Neural progenitor cell (in vitro differentiated cells): ENCODE results near the gene CCSER1. TPM values are rescaled to one million over a fixed set of nuclear protein-coding genes. Genes with fewer than 3 reads are reported as not detected.

ENCODE experiments used
- DNase-seq: peaks from one replicate; pipeline ENCODE4 v3.0.0-alpha.2; 2016; ENCODE audit warnings: low spot score
- H2AFZ ChIP-seq: fragments of 200-600 bp; sonication (generic); replicated peaks from 2 replicates; pipeline ENCODE4 v1.6.1; 2016; ENCODE audit warnings: antibody characterized with exemption
- H3F3A ChIP-seq: fragments of 200-600 bp; sonication (generic); 2 replicates; pipeline ENCODE4 v1.6.1; 2016; ENCODE audit warnings: antibody characterized with exemption, low read depth
- H3K27ac ChIP-seq: fragments of 200-600 bp; sonication (generic); 2 replicates; pipeline ENCODE4 v1.5.1; 2016; ENCODE audit warnings: mild to moderate bottlenecking
- H3K27me3 ChIP-seq: fragments of 200-600 bp; sonication (generic); 2 replicates; pipeline ENCODE4 v1.6.1; 2016; ENCODE audit warnings: mild to moderate bottlenecking, moderate library complexity
- H3K36me3 ChIP-seq: fragments of 200-600 bp; sonication (generic); 2 replicates; pipeline ENCODE4 v1.5.1; 2016
- H3K4me1 ChIP-seq: fragments of 200-600 bp; sonication (generic); 2 replicates; pipeline ENCODE4 v1.6.1; 2016; ENCODE audit warnings: mixed run types
- H3K4me2 ChIP-seq: fragments of 200-600 bp; sonication (generic); 2 replicates; pipeline ENCODE4 v1.6.1; 2016
- H3K4me3 ChIP-seq: fragments of 200-600 bp; sonication (generic); 2 replicates; pipeline ENCODE4 v1.5.1; 2016
- H3K79me2 ChIP-seq: fragments of 200-600 bp; sonication (generic); 2 replicates; pipeline ENCODE4 v1.6.1; 2016; ENCODE audit warnings: low read depth
- H3K9ac ChIP-seq: fragments of 200-600 bp; sonication (generic); 2 replicates; pipeline ENCODE4 v1.6.1; 2016
- H3K9me3 ChIP-seq: fragments of 200-600 bp; sonication (generic); 2 replicates; pipeline ENCODE4 v1.5.1; 2016; ENCODE audit warnings: low read depth
- H4K20me1 ChIP-seq: fragments of 200-600 bp; sonication (generic); 2 replicates; pipeline ENCODE4 v1.6.1; 2016; ENCODE audit warnings: low read depth
- H3K27ac Mint-ChIP-seq: 3 replicates; pipeline ENCODE4 v1.8.0; 2021; ENCODE audit warnings: mixed read lengths
- H3K27me3 Mint-ChIP-seq: 2 replicates; pipeline ENCODE4 v1.8.0; 2022; ENCODE audit warnings: low read depth, mild to moderate bottlenecking, inconsistent platforms, moderate library complexity, mixed read lengths; ENCODE audit not compliant: insufficient read depth
- H3K36me3 Mint-ChIP-seq: 3 replicates; pipeline ENCODE4 v1.8.0; 2021; ENCODE audit warnings: mixed read lengths
- H3K4me1 Mint-ChIP-seq: 3 replicates; pipeline ENCODE4 v1.8.0; 2021; ENCODE audit warnings: mixed read lengths
- H3K4me3 Mint-ChIP-seq: 3 replicates; pipeline ENCODE4 v1.8.0; 2021; ENCODE audit warnings: mild to moderate bottlenecking, moderate library complexity, mixed read lengths
- H3K9me3 Mint-ChIP-seq: 3 replicates; pipeline ENCODE4 v1.8.0; 2020; ENCODE audit warnings: mixed read lengths
- EZH2 ChIP-seq: fragments of 200-600 bp; sonication (generic); IDR thresholded peaks from 2 replicates; pipeline ENCODE4 v1.6.1; 2017; ENCODE audit warnings: antibody characterized with exemption, mild to moderate bottlenecking, moderate library complexity
- EZH2phosphoT487 ChIP-seq: fragments of 200-600 bp; sonication (generic); IDR thresholded peaks from 2 replicates; pipeline ENCODE4 v1.6.1; 2017; ENCODE audit warnings: antibody characterized with exemption
- total RNA-seq: library from RNA; depleted of rRNA; stranded (reverse); fragments of >200 nt; gene quantifications from 2 replicates; pipeline ENCODE4 v1.2.3, GENCODE V29; 2015; ENCODE audit warnings: low replicate concordance
- TF ChIP-seq, protein P1 (sequence below): fragments of 200-600 bp; sonication (generic); IDR thresholded peaks from 2 replicates; pipeline ENCODE4 v1.5.1; 2017; ENCODE audit warnings: antibody characterized with exemption, mild to moderate bottlenecking

The CCSER1 gene
- total RNA-seq, 1 donor from 2014 or later, result 0.77 TPM

DNA sequence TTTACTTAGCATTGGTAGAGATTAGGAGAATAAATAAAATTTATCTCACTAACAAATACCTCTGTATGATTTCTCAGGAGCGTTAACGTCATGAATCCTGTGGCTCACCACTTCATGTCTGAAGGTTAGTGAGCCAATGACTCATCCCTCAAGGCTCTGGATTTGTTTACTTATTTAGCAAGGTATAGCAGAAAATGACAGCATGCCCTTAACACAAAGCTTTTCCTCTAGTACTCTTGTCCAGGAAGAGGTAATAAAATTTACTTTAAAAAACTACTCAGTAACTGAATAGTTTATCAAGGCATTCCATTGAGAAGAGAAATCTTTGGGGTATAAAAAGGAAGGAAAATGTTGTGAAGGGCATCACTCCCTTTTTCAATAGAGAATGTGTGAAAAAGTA is 823.8 kb downstream of the CCSER1 start:
- Histone ChIP-seq H3K27ac (no peak overlapping the region), H4K20me1 (no peaks in the 10 kb centered on the region), H3K36me3 (no peaks in the 10 kb centered on the region), H3K4me3 (no peak overlapping the region), H2AFZ (no peak overlapping the region), H3K79me2 (no peaks in the 10 kb centered on the region), H3K4me2 (no peak overlapping the region), H3K27me3 (no peaks in the 10 kb centered on the region), H3K9me3 (no peaks in the 10 kb centered on the region), H3F3A (no peaks in the 10 kb centered on the region), H3K9ac (no peak overlapping the region), H3K4me1 (no peaks in the 10 kb centered on the region)
- no peak for DNase-seq
- Mint-ChIP-seq H3K36me3 (no peaks in the 10 kb centered on the region), H3K4me1 (no peaks in the 10 kb centered on the region), H3K9me3 (no peaks in the 10 kb centered on the region), H3K27me3 (no peaks in the 10 kb centered on the region), H3K27ac (no peak overlapping the region), H3K4me3 (no peak overlapping the region)
- TF ChIP-seq EZH2phosphoT487 (no peak), EZH2 (no peak)
- TF ChIP-seq, protein P1, sequence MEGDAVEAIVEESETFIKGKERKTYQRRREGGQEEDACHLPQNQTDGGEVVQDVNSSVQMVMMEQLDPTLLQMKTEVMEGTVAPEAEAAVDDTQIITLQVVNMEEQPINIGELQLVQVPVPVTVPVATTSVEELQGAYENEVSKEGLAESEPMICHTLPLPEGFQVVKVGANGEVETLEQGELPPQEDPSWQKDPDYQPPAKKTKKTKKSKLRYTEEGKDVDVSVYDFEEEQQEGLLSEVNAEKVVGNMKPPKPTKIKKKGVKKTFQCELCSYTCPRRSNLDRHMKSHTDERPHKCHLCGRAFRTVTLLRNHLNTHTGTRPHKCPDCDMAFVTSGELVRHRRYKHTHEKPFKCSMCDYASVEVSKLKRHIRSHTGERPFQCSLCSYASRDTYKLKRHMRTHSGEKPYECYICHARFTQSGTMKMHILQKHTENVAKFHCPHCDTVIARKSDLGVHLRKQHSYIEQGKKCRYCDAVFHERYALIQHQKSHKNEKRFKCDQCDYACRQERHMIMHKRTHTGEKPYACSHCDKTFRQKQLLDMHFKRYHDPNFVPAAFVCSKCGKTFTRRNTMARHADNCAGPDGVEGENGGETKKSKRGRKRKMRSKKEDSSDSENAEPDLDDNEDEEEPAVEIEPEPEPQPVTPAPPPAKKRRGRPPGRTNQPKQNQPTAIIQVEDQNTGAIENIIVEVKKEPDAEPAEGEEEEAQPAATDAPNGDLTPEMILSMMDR, result no peak

DNA sequence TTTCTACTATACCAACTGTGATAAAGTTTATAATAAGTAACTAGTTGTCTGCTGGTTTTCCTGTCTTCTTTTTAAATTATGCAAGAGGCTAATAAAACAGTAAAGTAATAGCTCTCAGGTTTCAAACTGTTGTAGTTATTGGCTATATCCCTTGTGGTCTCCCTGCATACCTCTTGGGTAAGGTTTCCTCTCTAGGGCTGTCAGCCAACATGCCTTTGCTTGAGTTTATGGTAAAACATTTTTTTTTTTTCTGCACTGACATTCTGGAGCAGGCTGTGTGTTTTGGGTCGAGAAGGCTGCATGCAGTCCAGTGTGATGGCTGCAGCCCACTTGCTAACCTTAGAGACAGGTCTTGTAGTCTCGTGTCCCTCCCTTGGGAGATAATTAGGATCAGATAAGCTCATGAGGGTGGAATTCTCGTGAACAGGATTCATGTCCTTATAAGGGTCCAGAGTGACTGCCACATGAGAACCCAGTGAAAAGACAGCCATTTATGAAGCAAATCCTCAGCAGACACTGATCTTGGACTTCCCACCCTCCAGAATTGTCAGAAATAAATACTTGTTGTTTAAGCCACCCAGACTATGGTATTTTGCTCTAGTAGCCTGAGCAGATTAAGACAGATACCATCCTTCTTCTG is 831.2 kb downstream of the CCSER1 start:
- no peak overlapping the region for H2AFZ ChIP-seq
- DNase-seq, result no peak
- H3K9me3 ChIP-seq, result no peaks in the 10 kb centered on the region
- no peaks in the 10 kb centered on the region for H3F3A ChIP-seq
- no peak overlapping the region for H3K27ac ChIP-seq
- Mint-ChIP-seq H3K36me3 (no peaks in the 10 kb centered on the region), H3K27me3 (no peaks in the 10 kb centered on the region), H3K4me3 (no peak overlapping the region), H3K27ac (no peak overlapping the region), H3K4me1 (no peaks in the 10 kb centered on the region), H3K9me3 (no peaks in the 10 kb centered on the region)
- H3K79me2 ChIP-seq, result no peaks in the 10 kb centered on the region
- no peaks in the 10 kb centered on the region for H4K20me1 ChIP-seq
- no peak overlapping the region for H3K9ac ChIP-seq
- no peaks in the 10 kb centered on the region for H3K4me1 ChIP-seq
- no peaks in the 10 kb centered on the region for H3K36me3 ChIP-seq
- no peaks in the 10 kb centered on the region for H3K27me3 ChIP-seq
- H3K4me2 ChIP-seq, result no peak overlapping the region
- H3K4me3 ChIP-seq, result no peak overlapping the region
- TF ChIP-seq, protein P1, result no peak
- TF ChIP-seq EZH2, result no peak
- no peak for TF ChIP-seq EZH2phosphoT487

DNA sequence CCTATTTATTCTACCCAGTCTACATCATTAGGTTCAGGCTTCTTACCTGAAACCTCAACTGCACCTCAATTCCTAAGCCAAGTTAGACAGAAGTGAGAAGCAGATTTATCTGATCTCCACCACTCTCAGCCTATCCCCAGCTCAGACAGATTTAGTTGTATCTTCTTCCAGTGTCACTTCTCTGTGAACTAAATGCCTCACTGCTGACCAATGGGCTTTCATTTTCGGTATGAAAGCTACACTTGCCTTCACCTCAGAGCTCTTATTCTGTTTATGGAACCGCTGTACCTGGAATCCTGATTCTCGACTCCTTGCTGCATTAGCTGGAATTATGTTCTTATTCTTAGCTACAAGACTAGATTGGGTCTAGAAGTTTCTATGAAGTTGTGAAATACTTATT is 833.2 kb downstream of the CCSER1 start:
- Histone ChIP-seq H3K36me3 (no peaks in the 10 kb centered on the region), H3K27ac (no peak overlapping the region), H3F3A (no peaks in the 10 kb centered on the region), H3K79me2 (no peaks in the 10 kb centered on the region), H3K9me3 (no peaks in the 10 kb centered on the region), H3K4me1 (no peaks in the 10 kb centered on the region), H3K4me3 (no peak overlapping the region), H3K27me3 (no peaks in the 10 kb centered on the region), H3K9ac (no peak overlapping the region), H3K4me2 (no peak overlapping the region), H4K20me1 (no peaks in the 10 kb centered on the region), H2AFZ (peak overlapping the region; percentile 21)
- Mint-ChIP-seq H3K4me1 (no peaks in the 10 kb centered on the region), H3K4me3 (no peak overlapping the region), H3K9me3 (no peaks in the 10 kb centered on the region), H3K27ac (no peak overlapping the region), H3K36me3 (no peaks in the 10 kb centered on the region), H3K27me3 (no peaks in the 10 kb centered on the region)
- TF ChIP-seq, protein P1, result no peak
- TF ChIP-seq EZH2phosphoT487 (no peak), EZH2 (no peak)
- DNase-seq, result no peak
